ENCODE results near the gene FMO4.
"Not testable (repeated sequence)": the region's sequence is repeated elsewhere in the genome, so short reads cannot be mapped to it uniquely, and the experiment has no call there.

DNA sequence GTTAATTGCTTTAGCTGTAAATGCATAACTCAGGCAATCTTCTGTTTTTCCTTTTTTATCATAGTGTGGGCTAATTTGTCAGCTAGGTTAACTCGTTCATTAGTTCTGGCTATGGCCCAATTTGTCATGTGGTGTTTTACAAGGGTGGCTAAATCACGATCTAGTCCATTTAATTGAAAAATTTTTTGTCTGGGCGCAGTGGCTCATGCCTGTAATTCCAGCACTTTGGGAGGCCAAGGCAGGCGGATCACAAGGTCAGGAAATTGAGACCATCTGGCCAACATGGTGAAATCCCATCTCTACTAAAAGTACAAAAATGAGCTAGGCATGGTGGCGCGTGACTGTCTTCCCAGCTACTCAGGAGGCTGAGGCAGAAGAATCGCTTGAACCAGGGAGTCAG is 18.6 kb upstream of the FMO4 start:
- not testable (repeated sequence) for TF ChIP-seq POLR2A (IDR thresholded peaks at IDR 0.05; ENCODE audit: low read depth, low read length); EZH2 (IDR thresholded peaks at IDR 0.05; ENCODE audit: borderline replicate concordance, low read depth, low read length, severe bottlenecking); POLR2AphosphoS5 (IDR thresholded peaks at IDR 0.05; ENCODE audit: insufficient read depth, low read depth, low read length); FOS (IDR thresholded peaks at IDR 0.05; ENCODE audit: borderline replicate concordance, insufficient read depth, low read length); JUN (IDR thresholded peaks at IDR 0.05; ENCODE audit: borderline replicate concordance, insufficient read depth, insufficient read length, low read depth); GATA2 (IDR thresholded peaks at IDR 0.05; ENCODE audit: insufficient read depth, insufficient read length, low read depth, low read length)
- TF ChIP-seq, protein P1, sequence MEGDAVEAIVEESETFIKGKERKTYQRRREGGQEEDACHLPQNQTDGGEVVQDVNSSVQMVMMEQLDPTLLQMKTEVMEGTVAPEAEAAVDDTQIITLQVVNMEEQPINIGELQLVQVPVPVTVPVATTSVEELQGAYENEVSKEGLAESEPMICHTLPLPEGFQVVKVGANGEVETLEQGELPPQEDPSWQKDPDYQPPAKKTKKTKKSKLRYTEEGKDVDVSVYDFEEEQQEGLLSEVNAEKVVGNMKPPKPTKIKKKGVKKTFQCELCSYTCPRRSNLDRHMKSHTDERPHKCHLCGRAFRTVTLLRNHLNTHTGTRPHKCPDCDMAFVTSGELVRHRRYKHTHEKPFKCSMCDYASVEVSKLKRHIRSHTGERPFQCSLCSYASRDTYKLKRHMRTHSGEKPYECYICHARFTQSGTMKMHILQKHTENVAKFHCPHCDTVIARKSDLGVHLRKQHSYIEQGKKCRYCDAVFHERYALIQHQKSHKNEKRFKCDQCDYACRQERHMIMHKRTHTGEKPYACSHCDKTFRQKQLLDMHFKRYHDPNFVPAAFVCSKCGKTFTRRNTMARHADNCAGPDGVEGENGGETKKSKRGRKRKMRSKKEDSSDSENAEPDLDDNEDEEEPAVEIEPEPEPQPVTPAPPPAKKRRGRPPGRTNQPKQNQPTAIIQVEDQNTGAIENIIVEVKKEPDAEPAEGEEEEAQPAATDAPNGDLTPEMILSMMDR (IDR thresholded peaks at IDR 0.05; ENCODE audit: extremely low read depth in 1 of 2, insufficient read depth in 1 of 2, low read depth in 1 of 2, low read length in 2 of 2) = not testable (repeated sequence)
